Measurements from ENCODE around the gene MAPK8IP3.

DNA sequence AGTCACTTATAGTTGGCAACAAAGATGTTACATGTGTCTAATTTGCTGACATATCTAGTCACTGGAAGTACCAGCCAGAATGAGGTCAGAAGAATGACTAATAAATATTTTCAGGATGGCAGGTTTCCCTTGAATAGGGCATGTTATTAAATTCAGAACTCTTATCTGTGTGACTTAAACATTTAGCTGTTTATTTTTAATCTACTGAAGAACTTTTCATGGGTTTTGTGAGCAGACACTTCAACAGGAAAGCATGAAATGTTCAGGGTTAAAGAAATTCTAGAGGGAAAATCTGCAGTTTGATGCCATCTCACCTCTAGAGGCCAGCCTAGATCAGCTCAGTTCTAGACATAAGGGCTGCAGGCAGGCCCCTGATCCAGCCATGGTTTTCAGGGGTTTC lies 14.7 kb upstream of the MAPK8IP3 start:
- TF ChIP-seq EP300 (IDR thresholded peaks at IDR 0.05; ENCODE audit: borderline replicate concordance) (no peak), TCF12 (IDR thresholded peaks at IDR 0.05; ENCODE audit: low read depth) (no peak), CEBPB (IDR thresholded peaks at IDR 0.05) (no peak), CREB1 (IDR thresholded peaks at IDR 0.05; ENCODE audit: low read depth) (no peak), NFIC (IDR thresholded peaks at IDR 0.05) (no peak), RAD21 (IDR thresholded peaks at IDR 0.05; ENCODE audit: low read depth) (no peak)
- TF ChIP-seq, protein P1, sequence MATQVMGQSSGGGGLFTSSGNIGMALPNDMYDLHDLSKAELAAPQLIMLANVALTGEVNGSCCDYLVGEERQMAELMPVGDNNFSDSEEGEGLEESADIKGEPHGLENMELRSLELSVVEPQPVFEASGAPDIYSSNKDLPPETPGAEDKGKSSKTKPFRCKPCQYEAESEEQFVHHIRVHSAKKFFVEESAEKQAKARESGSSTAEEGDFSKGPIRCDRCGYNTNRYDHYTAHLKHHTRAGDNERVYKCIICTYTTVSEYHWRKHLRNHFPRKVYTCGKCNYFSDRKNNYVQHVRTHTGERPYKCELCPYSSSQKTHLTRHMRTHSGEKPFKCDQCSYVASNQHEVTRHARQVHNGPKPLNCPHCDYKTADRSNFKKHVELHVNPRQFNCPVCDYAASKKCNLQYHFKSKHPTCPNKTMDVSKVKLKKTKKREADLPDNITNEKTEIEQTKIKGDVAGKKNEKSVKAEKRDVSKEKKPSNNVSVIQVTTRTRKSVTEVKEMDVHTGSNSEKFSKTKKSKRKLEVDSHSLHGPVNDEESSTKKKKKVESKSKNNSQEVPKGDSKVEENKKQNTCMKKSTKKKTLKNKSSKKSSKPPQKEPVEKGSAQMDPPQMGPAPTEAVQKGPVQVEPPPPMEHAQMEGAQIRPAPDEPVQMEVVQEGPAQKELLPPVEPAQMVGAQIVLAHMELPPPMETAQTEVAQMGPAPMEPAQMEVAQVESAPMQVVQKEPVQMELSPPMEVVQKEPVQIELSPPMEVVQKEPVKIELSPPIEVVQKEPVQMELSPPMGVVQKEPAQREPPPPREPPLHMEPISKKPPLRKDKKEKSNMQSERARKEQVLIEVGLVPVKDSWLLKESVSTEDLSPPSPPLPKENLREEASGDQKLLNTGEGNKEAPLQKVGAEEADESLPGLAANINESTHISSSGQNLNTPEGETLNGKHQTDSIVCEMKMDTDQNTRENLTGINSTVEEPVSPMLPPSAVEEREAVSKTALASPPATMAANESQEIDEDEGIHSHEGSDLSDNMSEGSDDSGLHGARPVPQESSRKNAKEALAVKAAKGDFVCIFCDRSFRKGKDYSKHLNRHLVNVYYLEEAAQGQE (IDR thresholded peaks at IDR 0.05; ENCODE audit: low read depth): no peak
- TF ChIP-seq, protein P2, sequence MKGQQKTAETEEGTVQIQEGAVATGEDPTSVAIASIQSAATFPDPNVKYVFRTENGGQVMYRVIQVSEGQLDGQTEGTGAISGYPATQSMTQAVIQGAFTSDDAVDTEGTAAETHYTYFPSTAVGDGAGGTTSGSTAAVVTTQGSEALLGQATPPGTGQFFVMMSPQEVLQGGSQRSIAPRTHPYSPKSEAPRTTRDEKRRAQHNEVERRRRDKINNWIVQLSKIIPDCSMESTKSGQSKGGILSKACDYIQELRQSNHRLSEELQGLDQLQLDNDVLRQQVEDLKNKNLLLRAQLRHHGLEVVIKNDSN (IDR thresholded peaks at IDR 0.05): no peak
